Left ventricle myocardium superior (tissue), 1 donor: ENCODE measurements around the gene GSN. TPM values are rescaled to one million over a fixed set of nuclear protein-coding genes. Genes with fewer than 3 reads are reported as not detected.

ENCODE experiments used
- ATAC-seq: fragments of 200-7000 bp; cut with Tn5 transposase; one replicate; pipeline ENCODE4 v1.9.1; 2020; ENCODE audit warnings: mild to moderate bottlenecking, moderate library complexity
- DNase-seq: peaks from one replicate; pipeline ENCODE4 v3.0.0-alpha.2; 2020
- intact Hi-C: fragments of 100-400 bp; cut with micrococcal nuclease; formaldehyde crosslinking; loops from one replicate; pipeline ENCODE4 v1.11.0; 2022
- total RNA-seq: library from RNA; stranded (reverse); fragmentation: NEBNext Ultra II Directional; extraction: Animal tissue kit (Norgen Biotek cat#: 25700); gene quantifications from one replicate; pipeline ENCODE4 v1.2.1, GENCODE V29; 2021
- donor health status: DM: no; HTN: yes; CAD: no; lungs with severe emphysema.

Gene GSN
- total RNA-seq, 1 donor from 2014 or later, result 717 TPM

- ATAC-seq (no peak), DNase-seq (no peak)
- intact Hi-C loops, result no loop called here
Measured at GRCh38 chr9:121313458-121314152, 45.6 kb downstream of the GSN start.

GRCh38 chr9:121316378-121316777 is 48.4 kb downstream of the GSN start:
- no peak for ATAC-seq
- DNase-seq, result no peak
- intact Hi-C loops, result loop anchor here (5.0 kb wide), 1 partner anchor 81 kb away; no protein-coding TSS in a partner anchor

GRCh38 chr9:121316852-121317373 is 49.0 kb downstream of the GSN start:
- no peak for DNase-seq
- intact Hi-C loops, result loop anchor here (5.0 kb wide), 1 partner anchor 80 kb away; no protein-coding TSS in a partner anchor
- ATAC-seq, result no peak

GRCh38 chr9:121317737-121318630 is 50.0 kb downstream of the GSN start:
- ATAC-seq, result peak; percentile 56
- intact Hi-C loops, result loop anchor here (5.0 kb wide), 1 partner anchor 79 kb away; no protein-coding TSS in a partner anchor
- DNase-seq, result peak; percentile 84

GRCh38 chr9:121318631-121319382 is 50.8 kb downstream of the GSN start:
- DNase-seq, result no peak
- no peak for ATAC-seq
- intact Hi-C loops, result loop anchor here (5.0 kb wide), 1 partner anchor 78 kb away; no protein-coding TSS in a partner anchor

GRCh38 chr9:121319383-121319780 is 51.4 kb downstream of the GSN start:
- DNase-seq, result no peak
- ATAC-seq, result no peak
- intact Hi-C loops, result loop anchor here (5.0 kb wide), 1 partner anchor 78 kb away; no protein-coding TSS in a partner anchor

GRCh38 chr9:121321016-121321503 is 53.1 kb downstream of the GSN start:
- intact Hi-C loops, result loop anchor here (10.0 kb wide), 1 partner anchor 54 kb away; the partner anchor contains the start of gene STOM
- ATAC-seq (no peak), DNase-seq (no peak)

- no peak for ATAC-seq
- no peak for DNase-seq
- intact Hi-C loops, result loop anchor here (10.0 kb wide), 1 partner anchor 53 kb away; the partner anchor contains the start of gene STOM
Measured at GRCh38 chr9:121322037-121322736, 54.2 kb downstream of the GSN start.

- DNase-seq (no peak), ATAC-seq (no peak)
- intact Hi-C loops, result loop anchor here (10.0 kb wide), 1 partner anchor 52 kb away; the partner anchor contains the start of gene STOM
Measured at GRCh38 chr9:121322737-121323448, 54.9 kb downstream of the GSN start.

- DNase-seq, result no peak
- ATAC-seq, result no peak
- intact Hi-C loops, result loop anchor here (10.0 kb wide), 1 partner anchor 51 kb away; the partner anchor contains the start of gene STOM
Measured at GRCh38 chr9:121323449-121324151, 55.6 kb downstream of the GSN start.

- ATAC-seq, result no peak
- intact Hi-C loops, result loop anchor here (10.0 kb wide), 1 partner anchor 50 kb away; the partner anchor contains the start of gene STOM
- no peak for DNase-seq
Measured at GRCh38 chr9:121324316-121324715, 56.4 kb downstream of the GSN start.

- no peak for DNase-seq
- no peak for ATAC-seq
- intact Hi-C loops, result loop anchor here (10.0 kb wide), 1 partner anchor 50 kb away; the partner anchor contains the start of gene STOM
Measured at GRCh38 chr9:121324755-121325154, 56.8 kb downstream of the GSN start.

- DNase-seq (no peak), ATAC-seq (peak; percentile 1)
- intact Hi-C loops, result loop anchor here (10.0 kb wide), 1 partner anchor 49 kb away; the partner anchor contains the start of gene STOM
Measured at GRCh38 chr9:121325387-121325786, 57.4 kb downstream of the GSN start.

- peak; percentile 89 for DNase-seq
- peak; percentile 89 for ATAC-seq
- intact Hi-C loops, result loop anchor here (10.0 kb wide), 1 partner anchor 49 kb away; the partner anchor contains the start of gene STOM
Measured at GRCh38 chr9:121326130-121326838, 58.3 kb downstream of the GSN start.

- intact Hi-C loops, result loop anchor here (10.0 kb wide), 1 partner anchor 48 kb away; the partner anchor contains the start of gene STOM
- ATAC-seq, result no peak
- no peak for DNase-seq
Measured at GRCh38 chr9:121326901-121327613, 59.1 kb downstream of the GSN start.
